Loucy (cell line): ENCODE data around the gene SLC35E1.

ENCODE experiments used
- H2AFZ ChIP-seq: fragments of 200-600 bp; sonication (generic); 2 replicates; pipeline ENCODE4 v1.6.0; 2016; ENCODE audit warnings: antibody characterized with exemption, mild to moderate bottlenecking, low read length, moderate library complexity
- H3F3A ChIP-seq: fragments of 200-600 bp; 2 replicates; pipeline ENCODE4 v1.6.0; 2016; ENCODE audit warnings: antibody characterized with exemption, low read depth, mild to moderate bottlenecking
- H3K27me3 ChIP-seq: fragments of 200-600 bp; sonication (generic); 2 replicates; pipeline ENCODE4 v1.6.1; 2014; ENCODE audit warnings: low read length, mild to moderate bottlenecking; ENCODE audit not compliant: insufficient read depth, poor library complexity, severe bottlenecking
- H3K36me3 ChIP-seq: fragments of 200-600 bp; sonication (generic); 2 replicates; pipeline ENCODE4 v1.6.1; 2016; ENCODE audit warnings: low read length; ENCODE audit not compliant: insufficient read depth
- H3K4me1 ChIP-seq: fragments of 200-600 bp; sonication (generic); 2 replicates; pipeline ENCODE4 v1.5.1; 2014; ENCODE audit warnings: low read length, mild to moderate bottlenecking; ENCODE audit not compliant: insufficient read depth, poor library complexity, severe bottlenecking
- H3K4me2 ChIP-seq: fragments of 200-600 bp; sonication (generic); 2 replicates; pipeline ENCODE4 v1.6.0; 2014; ENCODE audit warnings: antibody characterized with exemption, low read length, low read depth, mild to moderate bottlenecking; ENCODE audit not compliant: poor library complexity, severe bottlenecking
- H3K4me3 ChIP-seq: fragments of 200-600 bp; sonication (generic); 2 replicates; pipeline ENCODE4 v1.5.1; 2014; ENCODE audit warnings: low read length, mild to moderate bottlenecking, mixed read lengths; ENCODE audit not compliant: poor library complexity, severe bottlenecking
- H3K79me2 ChIP-seq: fragments of 200-600 bp; sonication (generic); 2 replicates; pipeline ENCODE4 v1.6.1; 2014; ENCODE audit warnings: low read length; ENCODE audit not compliant: insufficient read depth
- H3K9ac ChIP-seq: fragments of 200-600 bp; sonication (generic); 2 replicates; pipeline ENCODE4 v1.6.0; 2014; ENCODE audit warnings: mild to moderate bottlenecking, low read depth, low read length, moderate library complexity; ENCODE audit not compliant: poor library complexity, severe bottlenecking
- H3K9me2 ChIP-seq: fragments of 200-600 bp; sonication (generic); replicated peaks from 2 replicates; pipeline ENCODE4 v1.6.1; 2016; ENCODE audit warnings: low read depth, low read length, mixed read lengths
- H3K9me3 ChIP-seq: fragments of 200-600 bp; sonication (generic); 2 replicates; pipeline ENCODE4 v1.6.1; 2014; ENCODE audit warnings: mild to moderate bottlenecking, antibody characterized with exemption, low read length, low read depth; ENCODE audit not compliant: insufficient read depth
- H4K20me1 ChIP-seq: fragments of 200-600 bp; sonication (generic); 2 replicates; pipeline ENCODE4 v1.6.0; 2014; ENCODE audit warnings: antibody characterized with exemption, low read length, mild to moderate bottlenecking; ENCODE audit not compliant: insufficient read depth, poor library complexity, severe bottlenecking
- EZH2phosphoT487 ChIP-seq: fragments of 200-600 bp; IDR thresholded peaks from 2 replicates; pipeline ENCODE4 v1.6.1; 2018; ENCODE audit warnings: antibody characterized with exemption, mild to moderate bottlenecking, moderate library complexity, borderline replicate concordance
- TF ChIP-seq, protein P1 (sequence below): fragments of 200-600 bp; sonication (generic); conservative IDR thresholded peaks from 2 replicates; pipeline ENCODE4 v1.5.1; 2014; ENCODE audit warnings: mild to moderate bottlenecking, antibody characterized with exemption, low read length

SLC35E1 gene

DNA sequence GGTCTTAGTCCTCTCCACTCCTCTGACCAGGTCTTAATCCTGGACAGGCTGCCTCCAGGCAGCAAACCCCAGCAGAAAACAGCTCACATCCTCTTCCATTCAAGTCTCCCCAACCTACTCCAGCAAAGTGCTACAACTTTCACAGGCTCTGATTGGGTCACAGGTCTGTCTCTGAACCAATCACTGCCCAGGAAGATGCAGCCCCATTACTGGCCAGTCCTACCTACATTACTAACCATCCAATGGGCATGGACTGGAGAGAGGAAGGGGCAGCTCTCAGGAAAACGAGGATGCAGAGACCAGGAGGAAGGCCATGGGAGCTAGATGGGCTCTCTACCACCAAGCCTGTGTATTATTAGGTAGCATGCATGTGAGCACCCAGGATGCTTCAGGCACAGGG, 43.6 kb upstream of the SLC35E1 start:
- Histone ChIP-seq H3F3A (no peaks in the 10 kb centered on the region), H3K9me2 (no peaks in the 10 kb centered on the region), H3K9ac (no peak overlapping the region), H3K4me3 (no peak overlapping the region), H3K27me3 (no peaks in the 10 kb centered on the region), H3K79me2 (peaks cover 100% of the 10 kb centered on the region), H3K36me3 (no peaks in the 10 kb centered on the region), H3K4me2 (no peak overlapping the region), H4K20me1 (peaks cover 88% of the 10 kb centered on the region), H3K9me3 (no peaks in the 10 kb centered on the region), H2AFZ (no peak overlapping the region), H3K4me1 (peaks cover 24% of the 10 kb centered on the region)
- TF ChIP-seq EZH2phosphoT487 = no peak
- TF ChIP-seq, protein P1, sequence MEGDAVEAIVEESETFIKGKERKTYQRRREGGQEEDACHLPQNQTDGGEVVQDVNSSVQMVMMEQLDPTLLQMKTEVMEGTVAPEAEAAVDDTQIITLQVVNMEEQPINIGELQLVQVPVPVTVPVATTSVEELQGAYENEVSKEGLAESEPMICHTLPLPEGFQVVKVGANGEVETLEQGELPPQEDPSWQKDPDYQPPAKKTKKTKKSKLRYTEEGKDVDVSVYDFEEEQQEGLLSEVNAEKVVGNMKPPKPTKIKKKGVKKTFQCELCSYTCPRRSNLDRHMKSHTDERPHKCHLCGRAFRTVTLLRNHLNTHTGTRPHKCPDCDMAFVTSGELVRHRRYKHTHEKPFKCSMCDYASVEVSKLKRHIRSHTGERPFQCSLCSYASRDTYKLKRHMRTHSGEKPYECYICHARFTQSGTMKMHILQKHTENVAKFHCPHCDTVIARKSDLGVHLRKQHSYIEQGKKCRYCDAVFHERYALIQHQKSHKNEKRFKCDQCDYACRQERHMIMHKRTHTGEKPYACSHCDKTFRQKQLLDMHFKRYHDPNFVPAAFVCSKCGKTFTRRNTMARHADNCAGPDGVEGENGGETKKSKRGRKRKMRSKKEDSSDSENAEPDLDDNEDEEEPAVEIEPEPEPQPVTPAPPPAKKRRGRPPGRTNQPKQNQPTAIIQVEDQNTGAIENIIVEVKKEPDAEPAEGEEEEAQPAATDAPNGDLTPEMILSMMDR = no peak

DNA sequence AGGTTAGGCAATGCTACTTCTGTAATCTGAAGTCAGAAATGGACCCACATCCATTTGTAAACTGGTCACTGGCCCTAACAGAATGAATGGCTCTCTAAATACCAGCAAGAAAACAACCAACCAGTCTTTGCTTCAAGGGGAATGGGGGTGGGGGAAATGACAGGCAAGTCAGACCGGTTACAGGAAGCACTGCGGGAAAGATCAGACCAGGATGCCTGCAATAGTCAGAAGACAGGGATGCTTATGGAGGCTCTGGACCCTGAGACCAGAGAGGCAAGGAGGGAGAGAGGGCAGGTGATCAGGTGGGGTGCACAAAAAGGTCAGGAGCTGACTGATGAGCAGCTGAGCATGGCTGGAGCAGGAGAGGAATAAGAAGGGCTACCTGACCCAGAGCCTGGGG, 42.7 kb upstream of the SLC35E1 start:
- H3K4me3 ChIP-seq = no peak overlapping the region
- no peaks in the 10 kb centered on the region for H3K27me3 ChIP-seq
- H3K4me2 ChIP-seq = no peak overlapping the region
- no peak overlapping the region for H2AFZ ChIP-seq
- H3K36me3 ChIP-seq = no peaks in the 10 kb centered on the region
- H4K20me1 ChIP-seq = peaks cover 85% of the 10 kb centered on the region
- H3K9ac ChIP-seq = no peak overlapping the region
- H3K9me3 ChIP-seq = no peaks in the 10 kb centered on the region
- peaks cover 22% of the 10 kb centered on the region for H3K4me1 ChIP-seq
- no peaks in the 10 kb centered on the region for H3F3A ChIP-seq
- H3K79me2 ChIP-seq = peaks cover 100% of the 10 kb centered on the region
- TF ChIP-seq EZH2phosphoT487 = no peak
- TF ChIP-seq, protein P1 = no peak
- H3K9me2 ChIP-seq = no peaks in the 10 kb centered on the region

DNA sequence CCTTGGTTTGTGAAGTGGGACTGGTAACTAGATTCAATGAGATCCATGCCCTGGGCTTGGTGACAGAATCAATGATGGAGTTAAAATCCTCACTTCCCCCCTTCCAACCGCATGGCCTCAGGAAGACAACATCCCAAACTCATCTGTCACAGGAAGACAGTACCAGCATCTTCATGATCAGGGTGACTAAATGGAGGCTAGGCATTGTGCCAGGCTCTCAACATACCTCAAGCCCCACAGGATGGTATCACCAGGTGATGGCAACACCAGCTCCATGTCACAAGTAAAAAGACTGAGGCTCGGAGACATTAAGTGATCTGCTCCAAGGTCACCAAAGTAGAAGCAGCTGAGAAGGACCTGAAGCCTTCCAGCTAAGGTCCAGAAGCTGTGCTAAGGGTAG, 41.6 kb upstream of the SLC35E1 start:
- Histone ChIP-seq H3K79me2 (peaks cover 100% of the 10 kb centered on the region), H3K4me1 (peaks cover 11% of the 10 kb centered on the region), H4K20me1 (peaks cover 88% of the 10 kb centered on the region), H3K9ac (no peak overlapping the region), H3K4me3 (no peak overlapping the region), H3K9me2 (no peaks in the 10 kb centered on the region), H3K4me2 (no peak overlapping the region), H3K9me3 (no peaks in the 10 kb centered on the region), H3K36me3 (no peaks in the 10 kb centered on the region), H2AFZ (no peak overlapping the region), H3F3A (no peaks in the 10 kb centered on the region), H3K27me3 (no peaks in the 10 kb centered on the region)
- no peak for TF ChIP-seq EZH2phosphoT487
- TF ChIP-seq, protein P1 = no peak
